Dedifferentiated amniotic fluid mesenchymal stem cell (primary cell): ENCODE data around the gene GINS2.
A peak's percentile ranks its signal among the peaks of the same experiment; 100 is the strongest.

Experiments
- DNase-seq: peaks from one replicate; pipeline ENCODE4 v3.0.0-alpha.2; 2016; ENCODE audit errors: extremely low spot score

Gene GINS2

DNA sequence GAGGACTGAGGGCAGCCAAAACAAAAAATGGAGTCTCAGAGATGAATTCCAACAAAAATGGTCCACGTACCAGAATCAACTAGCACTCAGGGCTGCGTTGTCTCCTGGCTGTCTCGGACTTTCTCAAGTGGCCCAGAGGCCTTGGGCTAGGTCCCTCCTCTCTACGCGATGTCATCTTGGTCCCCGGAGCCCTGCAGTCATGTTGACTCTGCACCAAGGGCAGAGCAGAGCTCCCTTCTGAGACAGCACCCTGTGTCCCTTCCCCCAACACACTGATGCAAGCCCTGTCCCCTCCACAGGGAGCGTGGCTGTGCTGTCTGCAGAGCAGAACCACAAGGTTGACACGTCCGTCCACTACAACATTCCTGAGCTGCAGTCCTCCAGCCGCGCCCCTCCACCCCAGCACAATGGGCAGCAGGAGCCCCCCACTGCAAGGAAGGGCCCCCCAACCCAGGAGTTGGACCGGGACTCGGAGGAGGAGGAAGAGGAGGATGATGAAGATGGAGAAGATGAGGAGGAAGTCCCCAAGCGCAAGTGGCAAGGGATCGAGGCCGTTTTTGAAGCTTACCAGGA lies 20.8 kb downstream of the GINS2 start:
- no peak for DNase-seq

DNA sequence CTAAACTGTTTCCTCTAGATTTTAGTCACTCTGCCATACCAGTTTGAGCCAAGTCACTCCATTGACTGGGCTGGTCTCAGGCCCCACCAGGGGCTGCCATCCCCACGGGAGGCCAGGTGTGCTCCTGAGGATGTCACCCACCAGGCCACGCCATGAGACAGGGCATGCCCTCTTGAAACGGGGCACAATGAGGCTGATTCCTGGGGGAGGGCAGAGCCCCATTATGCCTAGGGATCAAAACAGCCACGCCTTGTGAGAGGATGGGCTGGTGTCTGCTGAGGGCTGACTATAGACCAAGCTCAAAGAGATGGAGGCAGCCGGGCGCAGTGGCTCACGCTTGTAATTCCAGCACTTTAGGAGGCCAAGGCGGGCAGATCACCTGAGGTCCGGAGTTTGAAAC lies 21.5 kb downstream of the GINS2 start:
- DNase-seq, result no peak

DNA sequence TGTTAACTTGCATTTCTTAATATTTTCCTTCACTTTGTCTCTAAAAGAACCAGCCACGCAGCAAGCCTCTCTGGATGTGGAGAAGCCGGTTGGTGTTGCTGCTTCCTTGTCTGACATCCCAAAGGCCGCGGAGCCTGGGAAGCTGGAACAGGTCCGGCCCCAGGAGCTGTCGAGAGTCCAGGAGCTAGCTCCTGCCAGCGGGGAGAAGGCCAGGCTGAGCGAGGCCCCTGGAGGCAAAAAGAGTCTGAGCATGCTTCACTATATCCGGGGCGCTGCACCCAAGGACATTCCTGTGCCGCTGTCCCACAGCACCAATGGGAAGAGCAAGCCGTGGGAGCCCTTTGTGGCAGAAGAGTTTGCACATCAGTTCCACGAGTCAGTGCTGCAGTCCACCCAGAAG lies 22.8 kb downstream of the GINS2 start:
- DNase-seq, result no peak

DNA sequence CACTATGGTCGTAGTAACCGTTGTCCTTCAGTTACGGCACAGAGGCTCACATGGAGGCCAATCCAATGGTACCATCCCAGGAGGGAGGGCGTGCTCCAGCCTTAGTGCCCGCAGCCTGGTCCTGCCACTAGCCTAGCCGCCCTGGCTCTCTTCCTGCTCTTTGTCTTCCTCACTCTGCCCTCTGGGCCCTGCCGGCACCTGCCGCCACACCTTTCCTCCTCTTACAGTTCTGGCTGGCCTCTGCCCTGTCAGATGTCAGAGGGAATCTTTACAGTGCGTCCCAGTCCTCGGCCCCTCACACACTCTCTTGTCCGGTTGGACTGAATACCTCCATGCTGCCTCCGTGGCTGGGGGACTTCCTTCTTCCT lies 23.4 kb downstream of the GINS2 start:
- no peak for DNase-seq

DNA sequence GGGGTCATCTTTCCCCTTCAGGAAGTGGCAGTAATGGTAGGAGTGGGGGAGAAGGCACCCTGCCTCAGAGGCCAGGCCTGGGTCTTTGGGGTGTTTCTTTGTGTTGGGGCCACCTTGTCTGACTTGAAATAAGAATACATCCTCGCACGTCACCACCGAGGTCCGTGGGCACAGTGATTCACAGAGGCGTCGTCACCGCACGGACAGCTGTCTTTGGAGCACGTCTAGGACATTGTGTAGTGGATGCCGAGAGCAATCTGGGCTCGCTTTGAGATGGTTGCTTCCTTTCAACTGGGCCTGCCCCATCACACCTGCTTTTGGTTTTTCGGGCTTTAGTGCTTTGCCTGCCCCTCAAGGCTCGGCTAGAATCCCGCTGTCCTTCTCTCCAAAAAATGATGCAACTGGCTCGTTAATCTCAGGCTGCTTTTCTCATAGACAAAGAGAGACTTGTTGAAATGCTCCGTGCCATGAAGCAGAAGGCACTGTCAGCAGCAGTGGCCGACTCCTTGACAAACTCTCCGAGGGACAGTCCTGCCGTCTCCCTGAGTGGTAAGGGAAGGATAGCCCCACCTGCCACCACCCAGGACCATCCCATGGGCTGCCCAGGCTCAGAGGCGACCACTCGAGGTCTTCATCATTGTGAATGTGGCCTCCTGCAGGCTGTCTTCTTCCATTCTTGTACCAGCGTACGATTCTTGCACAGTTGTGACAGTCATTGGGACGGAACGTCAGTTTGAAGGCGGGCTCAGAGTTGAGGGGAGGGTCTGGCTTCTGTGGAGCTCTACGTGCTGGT lies 24.0 kb downstream of the GINS2 start:
- DNase-seq, result no peak

DNA sequence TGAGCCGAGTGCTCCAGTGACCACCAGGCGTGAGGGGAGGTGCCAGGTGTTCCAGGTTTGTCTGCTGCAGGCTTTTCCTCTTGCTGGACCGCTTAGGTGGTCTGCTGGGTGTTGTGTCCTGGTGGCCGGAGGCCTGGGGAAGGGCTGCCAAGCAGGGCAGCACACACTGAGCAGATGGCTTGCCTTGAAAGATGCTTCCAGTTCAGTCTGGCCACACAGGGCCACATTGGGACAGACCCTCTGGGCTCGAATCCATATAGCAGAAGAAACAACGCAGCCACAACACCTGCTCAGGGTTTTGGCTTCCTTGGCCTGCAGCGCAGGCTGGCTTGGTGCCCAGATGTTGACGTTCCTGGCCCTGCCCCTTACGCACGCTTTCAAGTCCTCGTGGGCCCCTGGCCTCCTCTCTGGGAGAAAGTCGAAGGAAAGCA lies 24.8 kb downstream of the GINS2 start:
- no peak for DNase-seq

DNA sequence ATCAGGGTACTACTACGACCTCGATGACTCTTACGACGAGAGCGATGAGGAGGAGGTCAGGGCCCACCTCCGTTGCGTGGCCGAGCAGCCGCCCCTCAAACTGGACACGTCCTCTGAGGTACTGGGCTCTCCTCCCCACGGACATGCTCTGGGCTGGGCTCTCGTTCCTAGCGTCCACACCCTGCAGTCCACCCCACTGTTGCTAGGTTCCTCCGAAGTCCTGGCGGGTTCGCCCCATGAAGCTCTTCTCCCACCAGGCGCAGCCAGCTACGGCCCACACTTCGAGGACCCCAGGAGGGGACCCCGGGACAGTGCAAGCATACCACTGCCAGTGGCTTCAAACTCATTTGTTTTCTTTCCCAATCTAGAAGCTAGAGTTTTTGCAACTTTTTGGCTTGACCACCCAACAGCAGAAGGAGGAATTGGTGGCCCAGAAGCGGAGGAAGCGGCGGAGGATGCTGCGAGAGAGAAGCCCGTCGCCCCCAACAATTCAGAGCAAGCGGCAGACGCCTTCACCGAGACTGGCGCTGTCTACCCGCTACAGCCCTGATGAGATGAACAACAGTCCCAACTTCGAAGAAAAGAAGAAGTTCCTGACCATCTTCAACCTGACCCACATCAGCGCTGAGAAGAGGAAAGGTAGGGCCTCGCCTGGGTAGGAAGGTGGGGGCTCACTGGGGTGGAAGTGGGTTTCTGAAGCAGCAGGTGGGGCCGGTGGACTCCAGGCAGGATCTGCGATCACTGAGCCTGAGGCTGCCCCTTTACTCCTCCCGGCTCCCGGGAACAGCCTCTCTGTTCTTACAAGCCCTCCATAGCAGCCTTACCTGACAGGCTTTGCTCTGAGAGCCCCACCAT lies 25.6 kb downstream of the GINS2 start:
- no peak for DNase-seq

DNA sequence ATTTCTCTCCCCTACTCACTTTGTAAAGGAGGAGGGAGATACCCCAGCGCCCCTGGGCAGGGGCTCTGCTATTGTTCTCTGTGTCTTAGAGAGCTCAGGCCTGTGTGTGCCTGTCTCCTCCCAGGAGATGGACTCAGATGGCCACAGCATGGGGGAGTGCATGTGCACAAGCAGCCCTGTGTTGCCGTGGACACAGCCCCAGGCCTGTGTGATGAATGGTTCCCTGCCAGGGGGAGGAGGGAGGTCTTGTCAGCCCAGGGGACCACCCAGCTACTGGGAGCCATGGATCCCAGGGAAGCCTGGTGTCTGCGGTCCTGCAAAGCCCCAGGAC lies 26.3 kb downstream of the GINS2 start:
- no peak for DNase-seq

DNA sequence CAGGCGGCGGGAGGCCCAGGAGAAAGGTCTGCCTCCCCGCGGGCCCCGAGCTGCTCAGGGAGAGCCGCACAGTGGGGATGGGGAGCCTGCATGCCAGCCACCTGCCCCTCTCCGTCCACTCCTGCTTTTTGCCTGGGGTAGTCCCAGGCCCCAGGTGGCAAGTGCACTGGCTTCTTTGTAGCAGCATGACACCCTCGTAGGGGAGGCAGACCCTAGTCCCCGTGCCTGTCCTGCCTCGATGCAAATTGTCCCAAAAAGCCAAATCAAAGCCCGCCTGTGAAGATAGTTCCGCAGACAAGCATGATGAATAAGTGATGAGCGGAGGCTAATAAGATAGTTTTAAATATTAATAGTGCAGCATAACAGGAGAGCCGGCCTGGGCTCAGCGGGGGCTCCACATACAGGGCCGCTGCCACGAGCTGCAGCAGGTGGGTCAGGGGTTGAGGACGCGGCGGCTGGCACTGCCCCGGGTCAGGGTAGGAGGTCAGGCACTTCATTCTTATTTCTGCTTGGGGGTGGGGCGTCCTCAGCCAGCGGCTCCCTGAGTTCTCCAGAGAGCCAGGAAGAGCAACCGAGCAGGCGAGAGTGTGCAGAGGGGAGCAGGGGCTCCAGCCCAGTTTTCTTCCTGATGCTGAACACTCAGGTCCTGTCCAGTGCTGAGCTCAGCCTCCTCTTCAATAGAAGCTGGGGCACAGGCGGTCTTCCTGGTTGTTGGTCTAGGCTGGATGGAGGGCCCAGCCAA lies 26.8 kb downstream of the GINS2 start:
- no peak for DNase-seq

DNA sequence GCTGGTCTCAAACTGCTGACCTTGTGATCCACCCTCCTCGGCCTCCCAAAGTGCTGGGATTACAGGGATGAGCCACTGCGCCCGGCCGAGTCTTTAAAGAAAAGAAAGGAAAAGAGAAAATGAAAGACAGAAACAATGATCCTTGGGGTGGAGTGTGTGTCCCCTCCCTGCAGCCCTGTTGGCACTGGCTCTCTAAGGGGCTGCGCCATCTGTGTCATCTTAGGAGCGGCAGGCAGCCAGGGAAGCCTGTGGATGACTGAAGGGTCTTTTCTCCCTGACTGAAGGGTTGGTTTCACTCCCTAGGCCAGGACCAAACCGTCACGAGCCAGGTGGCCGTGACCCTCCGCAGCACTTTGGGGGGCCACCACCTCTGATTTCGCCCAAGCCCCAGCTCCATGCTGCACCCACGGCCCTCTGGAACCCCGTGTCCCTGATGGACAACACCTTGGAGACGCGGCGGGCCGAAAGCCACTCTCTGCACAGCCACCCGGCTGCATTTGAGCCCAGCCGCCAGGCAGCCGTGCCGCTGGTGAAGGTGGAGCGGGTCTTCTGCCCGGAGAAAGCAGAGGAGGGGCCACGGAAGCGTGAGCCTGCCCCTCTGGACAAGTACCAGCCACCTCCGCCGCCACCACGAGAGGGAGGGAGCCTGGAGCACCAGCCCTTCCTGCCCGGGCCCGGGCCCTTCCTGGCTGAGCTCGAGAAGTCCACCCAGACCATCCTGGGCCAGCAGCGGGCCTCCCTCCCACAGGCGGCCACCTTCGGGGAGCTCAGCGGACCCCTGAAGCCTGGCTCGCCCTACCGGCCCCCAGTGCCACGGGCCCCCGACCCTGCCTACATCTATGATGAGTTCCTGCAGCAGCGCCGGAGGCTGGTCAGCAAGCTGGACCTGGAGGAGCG lies 27.7 kb downstream of the GINS2 start:
- DNase-seq, result no peak

DNA sequence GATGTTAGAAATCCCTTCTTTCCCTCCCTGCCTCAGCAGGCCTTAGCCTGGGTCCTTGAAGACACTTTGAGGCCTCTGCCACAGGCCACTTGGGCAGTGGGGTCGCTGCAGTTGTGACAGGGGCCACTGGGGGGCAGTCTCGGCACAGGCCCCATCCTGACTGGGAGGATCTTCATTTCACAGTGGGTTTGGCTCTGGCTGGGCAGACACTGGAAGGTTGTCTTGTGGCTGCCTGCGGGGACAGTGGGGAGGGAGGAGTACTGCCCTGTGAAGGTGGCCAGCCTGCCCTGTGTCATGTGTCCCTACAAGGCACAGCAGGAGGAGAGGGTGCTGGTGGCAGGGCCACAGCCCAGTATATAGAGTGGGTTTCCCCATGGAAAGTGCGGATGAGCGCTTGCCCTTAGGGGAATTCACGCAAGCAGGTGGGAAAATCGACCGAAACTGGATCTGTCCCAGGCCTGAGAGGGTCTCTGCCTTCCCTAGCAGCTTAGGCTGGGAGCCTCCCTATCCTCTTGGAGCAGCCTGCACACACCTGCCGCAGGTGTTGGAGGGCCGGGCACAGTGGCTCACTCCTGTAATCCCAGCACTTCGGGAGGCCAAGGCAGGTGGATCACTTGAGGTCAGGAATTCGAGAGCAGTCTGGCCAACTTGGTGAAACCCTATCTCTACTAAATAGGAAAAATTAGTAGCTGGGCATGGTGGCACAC lies 28.8 kb downstream of the GINS2 start:
- DNase-seq, result peak; percentile 16

DNA sequence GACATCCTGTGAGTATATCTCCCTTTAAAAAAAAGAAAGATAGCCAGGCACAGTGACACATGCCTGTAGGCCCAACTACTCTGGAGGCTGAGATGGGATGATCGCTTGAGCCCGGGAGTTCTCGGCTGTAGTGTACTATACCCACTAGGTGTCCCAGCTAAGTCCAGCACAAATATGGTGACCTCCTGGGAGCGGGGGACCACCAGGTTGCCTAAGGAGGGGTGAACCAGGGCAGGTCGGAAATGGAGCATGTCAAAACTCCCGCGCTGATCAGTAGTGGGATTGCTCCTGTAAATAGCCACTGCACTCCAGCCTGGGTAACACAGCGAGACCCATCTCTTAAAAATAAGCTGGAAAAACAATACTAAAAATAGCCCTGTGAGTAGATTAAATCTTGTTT lies 29.4 kb downstream of the GINS2 start:
- no peak for DNase-seq

DNA sequence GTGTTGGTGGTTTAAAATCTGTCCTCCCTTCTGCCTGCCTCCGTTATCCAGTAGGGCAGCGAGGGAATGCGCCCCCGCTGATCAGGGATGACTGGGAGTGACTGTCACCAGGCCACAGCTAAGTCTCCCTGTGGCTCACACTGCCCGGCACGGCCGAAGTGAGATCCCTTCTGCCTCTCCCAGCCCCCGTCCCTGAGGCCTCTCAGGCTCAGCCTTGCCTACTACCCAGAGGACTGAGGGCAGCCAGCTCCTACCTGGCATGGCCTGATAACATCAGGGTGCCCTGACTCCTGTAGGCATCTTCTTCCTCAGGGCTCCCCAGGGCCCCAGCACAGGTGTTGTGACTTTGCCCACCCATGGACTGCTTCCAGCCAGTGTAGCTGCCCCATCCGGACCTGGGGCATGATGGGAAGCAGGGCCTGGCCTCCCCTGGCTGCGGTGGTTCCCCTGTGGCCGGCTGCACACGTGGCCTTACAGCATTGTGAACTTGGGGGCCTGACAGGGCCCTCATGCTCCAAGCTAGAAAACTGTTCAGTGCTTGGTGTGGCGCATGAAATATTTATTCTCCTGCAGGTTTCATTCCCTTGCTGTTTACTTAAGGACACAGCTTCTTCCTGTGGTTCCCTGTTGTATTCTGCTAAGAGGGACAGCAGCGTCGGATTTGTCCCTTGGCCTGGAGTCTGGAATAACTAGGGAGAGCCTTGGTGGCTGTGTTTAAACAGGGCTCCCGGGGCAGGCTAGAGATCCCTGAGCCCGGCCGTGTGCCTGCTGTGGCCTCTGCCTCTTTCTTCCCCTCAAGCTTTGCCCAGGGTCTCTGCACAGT lies 30.0 kb downstream of the GINS2 start:
- no peak for DNase-seq

DNA sequence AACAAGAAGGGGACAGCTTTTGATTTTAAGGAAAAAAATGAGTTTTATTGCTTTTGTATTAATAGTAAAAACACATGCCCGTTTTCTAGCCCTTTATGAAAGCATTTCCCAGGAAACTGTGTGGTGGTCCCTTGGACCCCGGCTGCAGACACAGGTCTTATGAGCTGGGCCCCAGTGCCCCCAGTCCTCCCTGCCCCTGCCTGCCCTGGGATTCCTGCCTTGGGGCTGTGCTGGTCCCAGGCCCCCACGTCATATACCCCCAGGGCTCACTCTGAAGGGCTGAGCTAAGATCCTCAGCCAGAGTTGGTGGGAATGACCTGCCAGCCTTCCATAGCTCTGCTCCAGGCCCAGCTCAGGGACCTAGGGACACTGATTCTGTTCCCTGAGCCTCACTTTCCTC lies 30.8 kb downstream of the GINS2 start:
- DNase-seq, result no peak

DNA sequence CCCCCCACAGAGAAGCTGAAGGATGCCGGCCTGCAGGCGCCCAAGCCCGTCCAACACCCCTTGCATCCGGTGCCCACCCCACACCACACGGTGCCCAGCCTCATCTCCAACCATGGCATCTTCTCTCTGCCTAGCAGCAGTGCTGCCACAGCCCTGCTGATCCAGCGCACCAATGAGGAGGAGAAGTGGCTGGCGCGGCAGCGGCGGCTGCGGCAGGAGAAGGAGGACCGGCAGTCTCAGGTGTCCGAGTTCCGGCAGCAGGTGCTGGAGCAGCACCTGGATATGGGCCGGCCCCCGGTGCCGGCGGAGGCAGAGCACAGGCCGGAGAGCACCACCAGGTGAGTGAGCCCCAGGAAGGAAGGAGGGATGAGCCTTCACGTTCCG lies 31.5 kb downstream of the GINS2 start:
- DNase-seq, result no peak

DNA sequence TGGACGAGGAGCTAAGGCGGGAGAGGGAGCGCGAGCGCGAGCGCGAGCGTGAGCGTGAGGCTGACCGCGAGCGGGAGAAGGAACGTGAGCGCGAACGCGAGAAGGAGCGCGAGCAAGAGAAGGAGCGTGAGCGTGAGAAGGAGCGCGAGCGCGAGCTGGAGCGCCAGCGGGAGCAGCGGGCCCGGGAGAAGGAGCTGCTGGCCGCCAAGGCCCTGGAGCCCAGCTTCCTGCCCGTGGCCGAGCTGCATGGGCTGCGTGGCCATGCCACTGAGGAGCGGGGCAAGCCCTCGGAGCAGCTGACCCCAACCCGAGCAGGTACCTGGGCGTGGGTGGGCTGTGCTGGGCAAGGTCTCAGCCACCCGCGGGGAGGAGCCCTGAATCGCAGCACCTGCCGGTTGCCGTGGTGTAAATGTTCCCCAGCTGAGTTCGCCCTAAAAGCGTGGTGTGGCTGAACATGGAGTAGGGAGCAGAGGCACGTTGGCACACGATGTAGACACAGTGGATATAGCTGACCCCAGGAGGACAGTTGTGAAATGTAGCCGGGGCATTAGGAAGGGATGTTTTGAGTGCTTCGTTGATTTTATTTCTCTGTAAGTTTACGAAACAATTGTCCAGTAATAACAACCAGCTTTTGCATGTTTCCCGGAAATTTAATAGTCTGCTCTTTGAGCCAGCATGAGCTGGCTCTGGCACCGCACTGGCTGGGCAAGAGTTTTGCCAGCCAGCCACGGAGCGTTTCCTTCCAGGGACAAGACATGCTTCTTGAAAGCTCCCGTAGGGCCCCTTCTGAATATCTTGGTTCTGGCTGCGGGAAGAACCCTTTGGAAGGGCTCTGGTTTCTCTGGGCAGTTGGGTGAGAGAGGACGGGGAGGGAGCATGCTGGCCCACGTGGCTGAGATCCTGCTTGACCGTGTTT lies 32.1 kb downstream of the GINS2 start:
- no peak for DNase-seq

DNA sequence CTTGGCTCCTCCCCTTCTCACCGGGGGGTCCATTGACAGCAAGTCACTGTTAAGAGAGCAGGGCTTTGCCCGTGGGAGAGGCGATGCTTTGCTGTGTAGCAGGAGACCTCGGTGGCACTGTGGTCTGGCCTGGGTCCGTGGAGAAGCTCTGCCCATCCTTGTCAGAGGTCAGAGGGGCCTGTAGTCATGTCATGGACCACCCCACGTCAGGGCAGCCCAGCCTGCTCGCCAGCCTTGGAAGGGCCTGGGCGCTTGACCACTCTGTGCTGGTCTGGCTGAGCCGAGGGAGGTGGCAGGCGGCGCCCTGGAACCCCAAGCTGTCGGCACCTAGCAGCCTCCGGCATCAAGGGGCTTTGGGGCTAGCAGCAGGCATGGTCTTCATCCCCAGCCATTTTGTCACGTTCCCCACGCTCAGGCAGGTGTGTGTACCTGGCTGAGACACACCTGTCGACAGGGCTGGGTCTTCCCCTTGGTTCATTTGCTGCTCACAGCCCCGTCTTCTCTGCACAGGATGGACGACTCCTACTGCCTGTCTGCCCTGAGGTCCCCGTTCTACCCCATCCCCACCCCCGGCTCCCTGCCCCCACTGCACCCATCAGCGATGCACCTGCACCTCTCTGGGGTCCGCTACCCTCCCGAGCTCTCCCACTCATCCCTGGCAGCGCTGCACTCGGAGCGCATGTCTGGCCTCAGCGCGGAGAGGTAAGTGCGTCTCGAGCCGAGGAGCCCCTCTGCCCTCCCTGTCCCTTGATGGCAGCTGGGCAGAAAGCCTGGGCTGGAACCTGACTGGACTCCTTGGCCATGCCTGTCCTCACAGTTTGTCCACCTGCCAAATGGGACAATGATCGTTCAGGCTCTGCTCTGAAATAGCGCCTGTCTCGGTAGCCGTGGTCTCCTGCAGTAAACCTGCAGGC lies 33.3 kb downstream of the GINS2 start:
- no peak for DNase-seq
